Small intestine (tissue), 7 donors: ENCODE results near the gene TMEM218. TPM values are rescaled to one million over a fixed set of nuclear protein-coding genes. Genes with fewer than 3 reads are reported as not detected.

ENCODE experiments used
- DNase-seq, 2 donors: peaks; one replicate each; pipeline versions ENCODE4 v3.0.0 to v3.0.0-alpha.2; 2013
- FAIRE-seq: peaks from 2 replicates; lab custom pipeline; 2012; peaks lifted over from hg19 to GRCh38; lab: Jason Lieb, UNC
- H3K27ac ChIP-seq, 3 donors: one replicate each; pipeline ENCODE4 v1.5.1; 2013; ENCODE audit warnings: low read length in 2 of 3, mild to moderate bottlenecking in 2 of 3, control low read depth in 1 of 3, inconsistent platforms in 1 of 3, low read depth in 1 of 3, moderate library complexity in 1 of 3
- H3K27me3 ChIP-seq, 3 donors: one replicate each; pipeline ENCODE4 v1.6.1; 2013; ENCODE audit warnings: low read length in 3 of 3, inconsistent platforms in 1 of 3; ENCODE audit not compliant: control insufficient read depth in 3 of 3, insufficient read depth in 3 of 3
- H3K36me3 ChIP-seq, 3 donors: one replicate each; pipeline ENCODE4 v1.6.1; 2013; ENCODE audit warnings: low read length in 3 of 3, inconsistent platforms in 1 of 3, low read depth in 1 of 3, mild to moderate bottlenecking in 1 of 3, moderate library complexity in 1 of 3; ENCODE audit not compliant: control insufficient read depth in 3 of 3, insufficient read depth in 2 of 3
- H3K4me1 ChIP-seq, 3 donors: one replicate each; pipeline ENCODE4 v1.6.1; 2013; ENCODE audit warnings: low read length in 2 of 3, inconsistent platforms in 1 of 3, low read depth in 1 of 3, mild to moderate bottlenecking in 1 of 3, moderate library complexity in 1 of 3; ENCODE audit not compliant: control insufficient read depth in 3 of 3, insufficient read depth in 2 of 3
- H3K4me3 ChIP-seq, 3 donors: one replicate each; pipeline ENCODE4 v1.5.1; 2013; ENCODE audit warnings: low read length in 3 of 3, control low read depth in 1 of 3, inconsistent platforms in 1 of 3, low read depth in 1 of 3, mild to moderate bottlenecking in 1 of 3, moderate library complexity in 1 of 3
- H3K9me3 ChIP-seq, 2 donors: one replicate each; pipeline ENCODE4 v1.6.1; 2013; ENCODE audit warnings: low read depth in 1 of 2, low read length in 1 of 2; ENCODE audit not compliant: control insufficient read depth in 2 of 2, insufficient read depth in 1 of 2
- WGBS, 3 donors: extraction: QIAGEN DNeasy Blood & Tissue Kit; methylation state at CpG; one replicate each; pipeline ENCODE4 v1.1.7; 2013; 5-methylcytosine and 5-hydroxymethylcytosine counted together
- polyA plus RNA-seq, 4 donors: library from polyadenylated mRNA; stranded (reverse) in 3 of 4; unstranded in 1 of 4; fragments of 200-250 nt in 3 of 4; fragments of 120-200 nt in 1 of 4; gene quantifications; one replicate each; pipeline versions ENCODE4 v1.2.1 to v1.2.3, GENCODE V29; 2013
- donor health status: healthy with polysubstance abuse.
- donor health status: control.
- donor health status: control.
- donor health status: Bipolar disorder and iron deficiency.
- donor health status: healthy.

TMEM218 gene
- polyA plus RNA-seq, 4 donors: 9.6 to 31.2 (median 19.6) TPM

DNA sequence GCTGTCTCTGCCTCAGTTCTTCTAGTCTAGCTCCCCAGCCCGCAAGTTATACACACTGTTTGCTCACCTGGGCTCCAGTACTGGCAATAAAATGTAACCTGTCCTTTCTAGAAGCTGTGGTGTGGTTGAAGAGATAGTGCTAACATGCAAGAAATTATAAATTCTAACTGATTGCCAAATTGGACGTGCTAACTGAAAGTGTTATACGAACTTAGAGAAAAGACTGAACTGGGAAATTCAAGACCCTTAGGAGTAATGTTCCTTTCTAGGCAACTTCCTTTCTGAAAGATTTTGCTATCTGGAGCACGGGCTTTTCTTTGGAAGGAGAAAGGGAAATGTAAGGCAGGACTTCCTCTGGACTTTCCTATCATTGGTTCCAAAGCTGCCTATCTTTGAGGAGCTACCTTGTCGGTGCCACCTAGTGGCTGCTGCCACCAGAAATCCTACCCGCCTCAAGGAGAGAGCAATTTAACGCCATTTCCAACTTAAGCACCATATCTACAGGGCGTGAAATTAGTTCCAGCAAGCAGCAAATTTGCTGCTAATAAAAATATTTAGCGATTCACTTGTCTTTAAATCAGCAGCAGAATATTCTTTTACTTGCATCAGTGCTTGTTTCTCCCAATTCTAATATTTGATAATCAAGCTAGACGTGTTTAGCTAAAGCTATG lies 12.7 kb upstream of the TMEM218 start:
- no peak for FAIRE-seq
- 58 to 69% (median 62%) methylated on average over 10 of the region's 10 CpGs for WGBS, 3 donors
- no peak overlapping the region for H3K4me3 ChIP-seq

DNA sequence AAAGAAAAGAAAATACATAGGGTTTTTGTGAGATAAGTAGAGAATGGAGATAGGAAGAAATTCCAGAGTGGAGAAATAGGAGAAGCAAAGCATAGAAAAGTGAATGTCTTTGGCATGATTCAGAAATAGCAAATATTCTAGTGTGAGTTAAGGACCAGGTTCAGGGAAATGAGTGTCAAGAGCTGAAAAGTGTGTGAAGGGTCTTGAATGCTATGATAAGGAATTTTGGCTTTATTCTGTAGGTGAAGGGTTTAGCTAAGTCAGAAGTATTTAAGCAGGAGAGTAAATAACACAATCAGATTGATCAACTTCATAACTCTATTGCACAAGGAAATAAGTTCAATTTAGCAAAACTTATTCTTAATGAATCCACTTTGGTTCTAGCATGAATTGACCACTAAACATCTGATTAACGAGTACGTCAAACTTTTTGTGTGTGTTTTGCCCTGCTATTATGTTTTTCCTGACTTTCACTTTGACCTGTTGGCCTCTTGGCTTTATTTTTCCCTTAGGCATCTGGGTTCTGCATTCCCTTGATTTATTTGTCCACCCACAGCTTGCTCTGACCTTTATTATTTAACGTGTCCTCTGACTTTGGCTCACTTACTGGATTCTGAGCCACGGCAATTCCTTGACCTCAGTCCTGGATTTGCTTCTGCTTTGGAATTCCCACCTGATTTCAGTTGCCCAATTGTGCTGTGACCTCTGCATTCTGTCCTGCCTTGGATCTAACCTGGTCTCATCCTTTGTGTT lies 11.9 kb upstream of the TMEM218 start:
- no peak overlapping the region for H3K27ac ChIP-seq
- 84 to 87% (median 87%) methylated on average over 4 of the region's 4 CpGs for whole genome bisulfite sequencing, 3 donors
- H3K9me3 ChIP-seq: no peaks in the 10 kb centered on the region
- DNase-seq (no peak), FAIRE-seq (no peak)
- no peaks in the 10 kb centered on the region for H3K4me1 ChIP-seq
- H3K27me3 ChIP-seq: peaks cover 0 to 11% (median 3%) of the 10 kb centered on the region in 3 donors
- H3K36me3 ChIP-seq: no peaks in the 10 kb centered on the region
- no peak overlapping the region for H3K4me3 ChIP-seq

More for the DNA sequence above, 12.7 kb upstream of the TMEM218 start:
- peak; percentile 58 to 68 for DNase-seq
- no peaks in the 10 kb centered on the region for H3K9me3 ChIP-seq
- H3K27ac ChIP-seq: no peak overlapping the region
- H3K27me3 ChIP-seq: peaks cover 1 to 11% (median 3%) of the 10 kb centered on the region in 3 donors
- no peaks in the 10 kb centered on the region for H3K36me3 ChIP-seq
- H3K4me1 ChIP-seq: no peaks in the 10 kb centered on the region

DNA sequence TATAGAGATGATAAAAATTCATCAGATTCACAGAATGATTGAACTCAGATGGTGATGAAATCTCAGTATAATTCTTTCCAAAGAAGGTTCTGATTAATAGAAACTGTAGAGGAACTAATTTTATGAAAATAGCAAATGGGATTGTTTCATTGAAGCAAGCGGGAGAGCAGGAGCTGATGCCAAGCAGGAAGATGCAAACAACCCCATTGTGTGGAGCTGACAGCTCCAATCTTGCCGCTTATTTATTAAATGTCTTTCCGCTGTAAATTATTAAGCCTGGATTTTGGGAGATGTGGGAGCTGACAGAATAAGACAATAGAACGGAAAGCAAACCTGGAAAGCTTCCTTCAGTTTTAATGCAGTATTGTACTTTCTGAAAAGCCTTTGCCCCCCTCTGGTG lies 6.0 kb upstream of the TMEM218 start:
- Histone ChIP-seq H3K36me3 (no peaks in the 10 kb centered on the region), H3K4me1 (no peaks in the 10 kb centered on the region), H3K27me3 (peaks cover 0 to 7% (median 3%) of the 10 kb centered on the region in 3 donors), H3K4me3 (no peak overlapping the region), H3K27ac (no peak overlapping the region), H3K9me3 (no peaks in the 10 kb centered on the region)
- DNase-seq: no peak
- no peak for FAIRE-seq
- 37 to 60% (median 41%) methylated on average over 4 of the region's 4 CpGs for WGBS, 3 donors

DNA sequence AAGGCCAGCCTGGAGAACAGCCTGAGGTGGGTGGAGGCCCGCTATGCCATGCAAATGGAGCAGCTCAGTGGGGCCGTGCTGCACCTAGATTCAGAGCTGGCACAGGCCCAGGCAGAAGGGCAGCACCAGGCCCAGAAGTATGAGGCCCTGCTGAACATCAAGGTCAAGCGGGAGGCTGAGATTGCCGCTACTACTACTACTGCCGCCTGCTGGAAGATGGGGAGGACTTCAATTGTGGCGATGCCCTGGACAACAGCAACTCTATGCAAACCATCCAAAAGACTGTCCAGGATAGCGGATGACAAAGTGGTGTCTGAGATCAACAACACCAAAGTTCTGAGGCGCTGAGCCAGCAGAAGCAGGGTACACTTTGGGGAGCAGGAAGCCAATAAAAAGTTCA lies 3.1 kb upstream of the TMEM218 start:
- Histone ChIP-seq H3K4me1 (peaks cover 0 to 4% (median 0%) of the 10 kb centered on the region in 3 donors), H3K27me3 (peaks cover 0 to 2% (median 0%) of the 10 kb centered on the region in 3 donors), H3K4me3 (no peak overlapping the region), H3K9me3 (peaks cover 0 to 5% of the 10 kb centered on the region in 2 donors), H3K36me3 (no peaks in the 10 kb centered on the region), H3K27ac (no peak overlapping the region)
- DNase-seq: peak in 1 of 2 donors; percentile 10
- no peak for FAIRE-seq
- 68 to 81% (median 68%) methylated on average over 8 of the region's 8 CpGs for WGBS, 3 donors

- no peak for DNase-seq
- 77 to 84% (median 79%) methylated on average over 9 of the region's 9 CpGs for WGBS, 3 donors
- Histone ChIP-seq H3K9me3 (peaks cover 0 to 5% of the 10 kb centered on the region in 2 donors), H3K27ac (peak overlapping the region in 2 of 3 donors; percentile 39 to 50), H3K36me3 (no peaks in the 10 kb centered on the region), H3K4me3 (peak overlapping the region in 2 of 3 donors; percentile 13 to 29), H3K27me3 (peaks cover 0 to 2% (median 0%) of the 10 kb centered on the region in 3 donors), H3K4me1 (peaks cover 0 to 4% (median 0%) of the 10 kb centered on the region in 3 donors)
- no peak for FAIRE-seq
Measured at GRCh38 chr11:125112208-125112604, 780 bp upstream of the TMEM218 start.

DNA sequence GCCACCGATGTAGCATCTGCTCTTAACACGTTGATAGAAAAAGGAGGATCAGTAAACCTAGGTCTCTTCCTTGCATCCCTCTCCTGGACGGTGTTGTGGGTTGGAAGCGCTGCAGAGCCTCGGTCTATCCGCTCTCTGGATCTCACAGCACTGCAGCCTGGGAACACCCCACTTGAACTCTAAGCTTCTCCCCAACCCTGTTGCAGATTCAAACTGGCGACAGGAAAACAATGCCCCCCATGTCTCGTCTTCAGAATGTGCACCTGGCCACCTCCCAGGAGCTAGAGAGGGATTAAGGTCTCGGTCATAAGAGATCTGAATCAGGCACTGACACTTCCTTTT lies 454 bp downstream of the TMEM218 start:
- DNase-seq (no peak), FAIRE-seq (no peak)
- Histone ChIP-seq H3K9me3 (peaks cover 0 to 5% of the 10 kb centered on the region in 2 donors), H3K4me3 (peak overlapping the region; percentile 64 to 86 (median 73)), H3K4me1 (peaks cover 0 to 4% (median 0%) of the 10 kb centered on the region in 3 donors), H3K27ac (peak overlapping the region; percentile 87 to 89 (median 88)), H3K27me3 (no peaks in the 10 kb centered on the region), H3K36me3 (no peaks in the 10 kb centered on the region)
- WGBS, 3 donors: 0 to 1% (median 0%) methylated on average over 9 of the region's 9 CpGs

DNA sequence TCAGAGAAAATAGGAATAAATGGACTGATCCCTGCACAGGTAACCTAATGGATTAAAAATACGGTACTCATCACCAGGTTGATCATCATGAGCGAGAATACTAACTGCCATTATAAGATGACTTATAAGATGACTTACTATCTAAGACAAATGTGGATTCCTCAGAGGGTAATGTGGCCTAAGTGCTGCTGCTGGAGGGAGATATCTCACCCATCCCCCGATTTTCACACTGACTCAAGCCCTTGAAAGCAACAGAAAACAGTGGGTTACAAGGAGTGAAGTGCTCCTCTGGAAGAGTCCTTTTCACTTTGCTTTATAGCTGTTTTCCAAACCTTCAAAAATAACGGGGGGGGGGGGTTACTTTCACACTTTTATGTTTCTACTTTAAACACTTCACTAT lies 920 bp downstream of the TMEM218 start:
- peaks cover 0 to 5% of the 10 kb centered on the region in 2 donors for H3K9me3 ChIP-seq
- peak overlapping the region in 2 of 3 donors; percentile 73 to 86 for H3K4me3 ChIP-seq

DNA sequence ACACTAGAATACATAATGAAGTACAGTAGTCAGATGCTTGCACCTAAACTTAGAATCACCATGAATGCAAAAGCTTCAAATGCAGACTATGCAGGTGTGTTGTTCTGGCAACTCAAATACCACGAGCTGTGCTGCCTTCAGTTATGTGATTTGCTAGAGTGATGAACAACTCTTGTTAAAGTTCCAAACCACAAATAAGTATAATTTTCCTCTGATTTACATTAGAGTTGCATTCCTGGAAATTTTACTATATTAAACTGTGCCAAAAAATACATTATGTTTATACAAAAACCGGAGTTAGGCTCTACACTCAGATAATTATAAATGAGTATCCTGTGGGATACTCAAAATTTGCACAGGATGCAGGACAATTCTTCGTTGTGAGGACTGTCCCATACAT lies 3.0 kb downstream of the TMEM218 start:
- 61 to 82% (median 78%) methylated on average over 3 of the region's 3 CpGs for WGBS, 3 donors

More for the DNA sequence above, 920 bp downstream of the TMEM218 start:
- H3K36me3 ChIP-seq: no peaks in the 10 kb centered on the region
- no peak for FAIRE-seq
- H3K27me3 ChIP-seq: no peaks in the 10 kb centered on the region
- 45 to 51% (median 47%) methylated on average over 4 of the region's 4 CpGs for WGBS, 3 donors
- DNase-seq: no peak
- H3K4me1 ChIP-seq: peaks cover 0 to 4% (median 0%) of the 10 kb centered on the region in 3 donors
- no peak overlapping the region for H3K27ac ChIP-seq

More for the DNA sequence above, 3.0 kb downstream of the TMEM218 start:
- DNase-seq (no peak), FAIRE-seq (no peak)
- Histone ChIP-seq H3K9me3 (peaks cover 0 to 5% of the 10 kb centered on the region in 2 donors), H3K27ac (no peak overlapping the region), H3K36me3 (no peaks in the 10 kb centered on the region), H3K27me3 (no peaks in the 10 kb centered on the region), H3K4me1 (peaks cover 0 to 4% (median 0%) of the 10 kb centered on the region in 3 donors), H3K4me3 (no peak overlapping the region)
